Measurements from ENCODE around the gene BOC.

BOC gene

GRCh38 chr3:113284453-113285050, 73.2 kb downstream of the BOC start:
- TF ChIP-seq CTCF (IDR thresholded peaks at IDR 0.05; ENCODE audit: insufficient read depth, low read length, poor library complexity, severe bottlenecking): no peak
- no peaks in the 10 kb centered on the region for H3K27me3 ChIP-seq (replicated peaks; ENCODE audit: control insufficient read depth, insufficient read depth, low read length)

GRCh38 chr3:113285226-113285625, 73.9 kb downstream of the BOC start:
- Histone ChIP-seq H3K4me3 (replicated peaks; ENCODE audit: low read depth, low read length) (no peak overlapping the region), H3K36me3 (ENCODE audit: control insufficient read depth, insufficient read depth, low read length) (no peaks in the 10 kb centered on the region), H3K27me3 (replicated peaks; ENCODE audit: control insufficient read depth, insufficient read depth, low read length) (no peaks in the 10 kb centered on the region)
- no peak for DNase-seq (ENCODE audit: extremely low read depth, insufficient read length)
- no peak for TF ChIP-seq CTCF (IDR thresholded peaks at IDR 0.05; ENCODE audit: insufficient read depth, low read length, poor library complexity, severe bottlenecking)

More at GRCh38 chr3:113284453-113285050, 73.2 kb downstream of the BOC start:
- Histone ChIP-seq H3K4me3 (replicated peaks; ENCODE audit: low read depth, low read length) (no peak overlapping the region), H3K36me3 (ENCODE audit: control insufficient read depth, insufficient read depth, low read length) (no peaks in the 10 kb centered on the region)
- DNase-seq (ENCODE audit: extremely low read depth, insufficient read length): no peak

GRCh38 chr3:113285741-113286140, 74.4 kb downstream of the BOC start:
- Histone ChIP-seq H3K36me3 (ENCODE audit: control insufficient read depth, insufficient read depth, low read length) (no peaks in the 10 kb centered on the region), H3K27me3 (replicated peaks; ENCODE audit: control insufficient read depth, insufficient read depth, low read length) (no peaks in the 10 kb centered on the region), H3K4me3 (replicated peaks; ENCODE audit: low read depth, low read length) (no peak overlapping the region)
- no peak for DNase-seq (ENCODE audit: extremely low read depth, insufficient read length)
- TF ChIP-seq CTCF (IDR thresholded peaks at IDR 0.05; ENCODE audit: insufficient read depth, low read length, poor library complexity, severe bottlenecking): no peak

- Histone ChIP-seq H3K4me3 (replicated peaks; ENCODE audit: low read depth, low read length) (no peak overlapping the region), H3K27me3 (replicated peaks; ENCODE audit: control insufficient read depth, insufficient read depth, low read length) (no peaks in the 10 kb centered on the region), H3K36me3 (ENCODE audit: control insufficient read depth, insufficient read depth, low read length) (no peaks in the 10 kb centered on the region)
- no peak for DNase-seq (ENCODE audit: extremely low read depth, insufficient read length)
- TF ChIP-seq CTCF (IDR thresholded peaks at IDR 0.05; ENCODE audit: insufficient read depth, low read length, poor library complexity, severe bottlenecking): no peak
Measured at GRCh38 chr3:113286524-113286923, 75.2 kb downstream of the BOC start.

- H3K36me3 ChIP-seq (ENCODE audit: control insufficient read depth, insufficient read depth, low read length): no peaks in the 10 kb centered on the region
- no peak for TF ChIP-seq CTCF (IDR thresholded peaks at IDR 0.05; ENCODE audit: insufficient read depth, low read length, poor library complexity, severe bottlenecking)
- H3K27me3 ChIP-seq (replicated peaks; ENCODE audit: control insufficient read depth, insufficient read depth, low read length): no peaks in the 10 kb centered on the region
- DNase-seq (ENCODE audit: extremely low read depth, insufficient read length): no peak
- H3K4me3 ChIP-seq (replicated peaks; ENCODE audit: low read depth, low read length): no peak overlapping the region
Measured at GRCh38 chr3:113287111-113287802, 75.9 kb downstream of the BOC start.

All from GM06990 (cell line).